Astrocyte of the cerebellum (primary cell): ENCODE results near the gene RNPEP.

Experiments
- DNase-seq: peaks from one replicate; pipeline ENCODE4 v3.0.0-alpha.2; 2011; ENCODE audit warnings: low read depth
- H3K4me3 ChIP-seq: 2 replicates; pipeline ENCODE4 v1.5.1; 2011; ENCODE audit warnings: mild to moderate bottlenecking, low read depth, low read length, moderate library complexity
- CTCF ChIP-seq: IDR thresholded peaks from 2 replicates; pipeline ENCODE4 v1.5.1; 2012; ENCODE audit warnings: low read length, low read depth, moderate library complexity, mild to moderate bottlenecking; ENCODE audit errors: missing control alignments
- in situ Hi-C: cut with HindIII; loops from 2 replicates; pipeline ENCODE4 v1.10.0; 2017; ENCODE audit warnings: low sequenced_read_pairs

Gene RNPEP

GRCh38 chr1:202013603-202014002, 31.2 kb downstream of the RNPEP start:
- H3K4me3 ChIP-seq, result no peak overlapping the region
- no peak for DNase-seq
- in situ Hi-C loops, result no loop called here
- TF ChIP-seq CTCF, result no peak

DNA sequence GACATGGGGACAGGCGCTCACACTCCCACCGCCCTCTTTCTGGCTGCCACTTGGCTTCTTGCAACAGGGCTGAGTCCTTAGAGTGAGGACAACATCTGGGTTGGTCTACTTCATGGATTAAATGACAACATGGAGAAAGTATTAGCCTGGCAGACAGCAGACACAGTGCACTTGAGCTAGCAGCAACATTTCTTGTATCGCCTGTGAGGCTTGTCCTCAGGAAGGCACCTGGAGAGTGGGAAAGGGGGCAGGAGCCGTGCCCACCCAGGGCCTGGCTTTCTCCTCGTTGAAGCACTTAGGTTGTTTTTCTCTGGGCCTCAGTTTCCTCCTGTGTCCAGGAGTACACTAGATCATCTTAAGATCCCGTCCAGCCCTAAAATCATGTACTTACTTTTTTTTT, 31.6 kb downstream of the RNPEP start:
- DNase-seq, result no peak
- in situ Hi-C loops, result no loop called here
- TF ChIP-seq CTCF, result no peak
- H3K4me3 ChIP-seq, result no peak overlapping the region

DNA sequence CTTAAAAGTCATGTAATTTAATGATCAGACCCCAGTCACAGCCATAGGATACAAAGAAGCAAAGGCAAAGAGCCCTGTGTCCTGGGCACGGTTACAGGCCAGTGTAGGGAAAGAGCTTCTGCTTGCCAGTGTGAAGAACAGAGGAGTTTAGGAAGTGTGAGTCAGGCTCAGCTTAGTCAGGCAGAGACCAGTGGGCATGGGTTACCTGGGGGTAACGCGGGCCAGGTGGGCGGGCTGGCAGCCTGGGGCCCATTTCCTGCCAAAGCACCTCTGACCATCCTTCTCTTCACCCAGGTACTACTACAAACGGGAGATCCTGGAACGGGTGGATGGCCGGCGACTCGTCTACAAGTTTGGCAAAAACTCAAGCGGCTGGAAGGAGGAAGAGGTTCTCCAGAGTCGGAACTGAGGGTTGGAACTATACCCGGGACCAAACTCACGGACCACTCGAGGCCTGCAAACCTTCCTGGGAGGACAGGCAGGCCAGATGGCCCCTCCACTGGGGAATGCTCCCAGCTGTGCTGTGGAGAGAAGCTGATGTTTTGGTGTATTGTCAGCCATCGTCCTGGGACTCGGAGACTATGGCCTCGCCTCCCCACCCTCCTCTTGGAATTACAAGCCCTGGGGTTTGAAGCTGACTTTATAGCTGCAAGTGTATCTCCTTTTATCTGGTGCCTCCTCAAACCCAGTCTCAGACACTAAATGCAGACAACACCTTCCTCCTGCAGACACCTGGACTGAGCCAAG, 32.6 kb downstream of the RNPEP start:
- TF ChIP-seq CTCF, result no peak
- in situ Hi-C loops, result no loop called here
- no peak for DNase-seq
- no peak overlapping the region for H3K4me3 ChIP-seq

DNA sequence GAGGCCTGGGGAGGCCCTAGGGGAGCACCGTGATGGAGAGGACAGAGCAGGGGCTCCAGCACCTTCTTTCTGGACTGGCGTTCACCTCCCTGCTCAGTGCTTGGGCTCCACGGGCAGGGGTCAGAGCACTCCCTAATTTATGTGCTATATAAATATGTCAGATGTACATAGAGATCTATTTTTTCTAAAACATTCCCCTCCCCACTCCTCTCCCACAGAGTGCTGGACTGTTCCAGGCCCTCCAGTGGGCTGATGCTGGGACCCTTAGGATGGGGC, 33.2 kb downstream of the RNPEP start:
- in situ Hi-C loops, result no loop called here
- no peak for TF ChIP-seq CTCF
- no peak overlapping the region for H3K4me3 ChIP-seq
- no peak for DNase-seq

GRCh38 chr1:202016022-202016810, 33.8 kb downstream of the RNPEP start:
- no peak overlapping the region for H3K4me3 ChIP-seq
- no peak for TF ChIP-seq CTCF
- in situ Hi-C loops, result no loop called here
- DNase-seq, result no peak

GRCh38 chr1:202016811-202017748, 34.6 kb downstream of the RNPEP start:
- in situ Hi-C loops, result no loop called here
- DNase-seq, result no peak
- no peak for TF ChIP-seq CTCF

More at GRCh38 chr1:202016811-202017748, 34.6 kb downstream of the RNPEP start:
- no peak overlapping the region for H3K4me3 ChIP-seq
